SKM-1 treated with dmso at 0.1 percent for 144 hours (cell line): ENCODE data around the gene TMEM151A.
"Not testable (repeated sequence)": the region's sequence is repeated elsewhere in the genome, so short reads cannot be mapped to it uniquely, and the experiment has no call there.

Source experiments
- DNase-seq: peaks from one replicate; lab custom pipeline; 2025; ENCODE audit not compliant: unreplicated experiment; lab: John Stamatoyannopoulos, UW

The TMEM151A gene

DNA sequence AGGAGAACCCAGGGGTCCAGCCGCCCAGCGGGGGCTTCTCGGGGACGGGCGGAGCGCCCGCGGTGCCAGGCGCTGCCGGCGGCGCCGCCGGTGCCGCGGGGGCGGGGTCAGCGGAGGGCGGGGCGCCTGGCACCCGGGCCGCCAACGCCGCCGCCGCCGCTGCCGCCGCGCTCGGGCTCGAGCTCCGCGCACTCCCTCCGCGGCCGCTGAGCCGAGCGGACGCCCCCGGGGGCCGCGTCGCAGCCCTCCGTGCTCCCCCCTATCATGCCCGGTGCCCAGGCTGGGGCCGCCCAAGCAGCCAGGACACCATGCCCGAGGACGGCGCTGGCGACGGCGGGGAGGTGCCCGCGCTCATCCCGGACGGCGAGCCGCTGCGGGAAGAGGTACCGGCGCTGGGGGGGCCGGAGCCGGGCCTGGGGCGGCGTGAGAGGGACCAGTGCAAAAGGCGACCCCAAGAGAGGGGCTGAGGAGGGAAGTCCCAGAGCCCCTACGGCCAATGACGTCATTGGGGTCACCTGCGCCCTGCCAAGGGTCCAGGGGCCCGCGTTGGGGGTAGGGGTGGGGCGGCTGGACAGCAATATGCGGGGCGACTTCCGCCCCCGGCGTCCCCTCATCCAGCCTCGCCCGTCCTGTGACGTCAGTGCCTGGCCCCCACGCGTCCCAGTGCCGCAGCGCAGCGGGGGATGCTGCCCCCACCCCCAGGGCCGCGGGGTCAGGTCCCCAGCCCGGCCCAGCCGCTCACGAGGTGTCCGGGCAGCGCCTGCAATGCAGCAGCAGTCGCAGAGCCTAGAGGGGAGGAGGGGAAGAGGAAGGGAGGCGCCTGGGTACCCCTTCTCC is at the start of gene TMEM151A:
Gene TMEM151A (plus strand): TSS at position 189 of the 837 bp plus-strand sequence. CDS start 120 bp downstream, at position 309.
- DNase-seq: no peak

DNA sequence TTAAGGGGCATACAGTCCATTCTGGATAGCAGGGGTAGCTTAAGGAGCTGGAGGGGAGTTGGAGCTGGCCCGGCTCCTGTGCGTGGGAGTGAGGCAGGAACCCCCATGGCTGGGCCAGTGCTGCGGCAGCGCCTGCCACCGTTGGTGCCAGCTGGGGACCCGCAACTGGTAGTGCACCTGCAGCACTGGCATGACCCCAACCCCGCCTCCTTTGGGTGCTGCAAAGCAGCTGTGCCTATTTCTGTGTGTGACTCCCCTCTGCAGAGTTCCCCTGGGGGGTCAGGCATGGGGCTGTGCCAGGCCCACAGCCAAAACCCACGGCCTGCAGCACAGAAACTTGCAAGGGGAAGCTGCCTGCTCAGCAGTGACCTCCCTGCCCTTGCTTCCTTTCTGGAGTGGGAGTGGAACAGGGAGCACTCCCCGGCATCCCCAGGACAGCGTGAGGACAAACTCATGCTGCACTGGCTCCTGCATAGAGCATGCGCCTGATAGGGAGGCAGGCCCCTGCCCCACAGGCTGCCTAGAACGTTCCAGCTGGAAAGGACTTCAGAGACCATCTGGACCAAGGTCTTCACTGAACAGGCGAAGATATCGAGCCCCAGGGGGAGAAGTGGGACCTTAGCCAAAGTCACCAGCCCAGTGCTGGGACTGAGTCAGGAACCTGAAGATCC is 49.5 kb upstream of the TMEM151A start:
- DNase-seq: no peak

DNA sequence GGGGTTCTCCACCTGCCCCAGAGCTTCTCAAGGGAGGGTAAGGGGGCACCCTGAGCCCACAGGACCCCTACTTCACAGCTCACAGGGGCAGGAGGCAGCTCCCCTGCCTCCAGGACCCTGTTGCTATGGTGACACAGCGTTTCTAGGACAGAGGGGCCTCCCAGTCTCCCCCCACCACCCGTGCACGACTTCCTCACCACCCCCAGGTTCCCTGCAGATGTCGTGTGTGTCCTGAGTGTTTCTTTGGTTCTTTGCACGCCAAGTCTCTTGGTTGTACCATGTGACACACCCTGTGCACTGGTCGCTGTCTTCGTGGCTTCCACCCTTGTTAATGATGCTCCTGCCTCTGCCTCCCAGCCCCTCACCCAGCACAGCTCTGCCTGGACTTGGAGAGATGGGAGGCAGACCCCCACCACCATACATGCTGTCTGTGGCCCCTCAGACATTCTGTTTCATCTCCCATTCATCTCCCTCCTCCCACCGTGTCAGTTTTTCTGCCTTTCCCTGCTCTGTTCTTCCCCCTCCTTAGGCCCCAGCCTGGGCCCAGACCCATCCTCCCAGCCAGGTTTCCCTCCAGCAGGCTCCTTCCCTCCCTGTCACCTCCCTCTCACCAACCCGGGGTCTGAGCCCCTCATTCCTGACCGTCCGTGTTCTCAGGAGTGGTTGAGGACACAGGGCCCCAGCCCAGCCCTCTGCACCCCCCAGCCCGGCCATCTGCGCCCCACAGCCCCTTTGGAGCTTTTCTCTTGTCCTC is 47.7 kb upstream of the TMEM151A start:
- DNase-seq: no peak

DNA sequence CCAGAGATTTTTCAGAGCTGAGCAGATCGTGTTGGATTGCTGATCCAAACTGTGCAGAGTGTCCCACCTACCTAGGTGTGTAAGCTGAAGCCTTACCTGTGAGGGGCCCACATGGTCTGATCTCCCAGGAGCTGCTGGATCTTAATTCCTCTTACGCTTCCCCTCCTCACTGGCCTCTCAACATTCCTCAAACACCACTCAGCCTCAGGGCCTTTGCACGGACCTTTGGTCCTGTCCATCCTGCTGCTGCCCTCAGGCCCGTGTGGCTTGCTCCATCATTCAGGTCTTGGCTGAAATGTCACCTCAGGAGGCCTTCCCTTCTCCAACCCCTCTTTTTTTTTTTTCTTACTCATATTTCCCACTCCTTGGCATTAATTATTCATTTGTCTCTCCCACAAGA is 44.4 kb upstream of the TMEM151A start:
- no peak for DNase-seq

DNA sequence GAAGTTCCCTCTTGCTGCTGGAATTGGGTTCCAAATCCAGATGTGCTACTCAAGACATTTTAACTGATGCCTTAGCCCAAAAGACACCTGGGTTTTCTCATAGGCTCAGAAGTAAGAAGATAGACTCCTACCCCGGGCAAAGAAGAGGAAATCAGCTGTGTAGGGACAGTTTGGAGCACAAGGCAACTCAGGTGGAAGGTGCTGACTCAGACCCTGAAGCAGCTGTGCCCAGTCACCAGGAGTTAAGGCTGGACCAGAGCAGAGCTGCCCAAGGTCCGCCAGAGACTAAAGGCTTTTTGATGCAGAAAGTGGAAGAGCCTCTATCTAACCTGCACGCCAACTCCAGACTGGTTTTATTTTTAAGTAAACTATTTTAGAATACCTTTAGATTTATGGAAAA is 43.9 kb upstream of the TMEM151A start:
- DNase-seq: no peak

DNA sequence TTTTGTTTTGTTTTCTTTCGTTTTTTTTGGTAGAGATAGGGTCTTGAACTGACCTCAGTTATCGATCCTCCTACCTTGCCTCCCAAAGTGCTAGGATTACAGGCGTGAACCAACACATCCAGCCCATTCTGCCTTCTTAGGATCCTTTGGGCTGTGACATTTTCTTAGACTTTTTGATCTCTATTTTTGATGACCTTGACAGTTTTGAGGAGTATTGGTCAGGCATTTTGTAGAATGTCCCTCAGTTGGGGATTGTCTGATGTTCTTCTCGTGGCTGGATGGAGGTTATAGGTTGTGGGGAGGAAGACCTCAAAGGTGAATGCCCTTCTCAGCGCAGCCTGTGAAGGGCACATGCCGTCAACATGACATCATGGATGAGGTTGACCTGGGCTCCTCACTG is 42.8 kb upstream of the TMEM151A start:
- DNase-seq: no peak

DNA sequence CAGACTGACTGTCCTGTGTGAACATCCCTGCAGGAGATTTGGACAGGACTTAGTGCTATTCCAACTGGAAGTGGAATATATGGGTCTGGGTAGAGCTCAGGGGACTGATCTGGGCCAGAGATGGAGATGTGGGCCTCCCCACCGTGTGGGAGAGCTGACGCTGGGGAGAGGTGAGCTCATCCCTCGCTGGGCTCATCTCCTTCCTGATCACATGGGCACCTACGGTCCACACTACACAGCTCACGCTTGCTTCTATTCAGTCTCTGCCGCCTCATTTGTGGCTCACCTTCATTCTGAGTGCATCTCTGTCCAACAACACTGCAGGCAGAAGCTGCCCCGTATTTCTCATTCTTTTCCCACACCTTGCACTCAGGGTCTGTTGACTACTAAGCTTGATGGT is 39.9 kb upstream of the TMEM151A start:
- DNase-seq: no peak

DNA sequence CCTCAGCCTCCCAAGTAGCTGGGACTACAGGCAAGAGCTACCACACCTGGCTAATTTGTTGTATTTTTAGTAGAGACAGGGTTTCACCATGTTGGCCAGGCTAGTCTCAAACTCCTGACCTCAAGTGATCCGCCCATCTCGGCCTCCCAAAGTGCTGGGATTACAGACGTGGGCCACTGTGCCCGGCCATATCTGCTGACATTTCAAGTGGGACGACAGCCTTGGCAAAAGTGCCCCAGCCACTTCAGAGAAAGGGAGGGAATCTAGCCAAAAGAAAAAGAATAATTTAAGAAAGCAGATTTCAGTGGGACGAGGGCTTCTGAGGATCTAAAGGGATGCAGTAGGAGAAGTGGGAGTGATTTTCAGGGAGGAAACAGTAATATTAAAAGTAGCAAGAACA is 38.6 kb upstream of the TMEM151A start:
- DNase-seq: not testable (repeated sequence)

DNA sequence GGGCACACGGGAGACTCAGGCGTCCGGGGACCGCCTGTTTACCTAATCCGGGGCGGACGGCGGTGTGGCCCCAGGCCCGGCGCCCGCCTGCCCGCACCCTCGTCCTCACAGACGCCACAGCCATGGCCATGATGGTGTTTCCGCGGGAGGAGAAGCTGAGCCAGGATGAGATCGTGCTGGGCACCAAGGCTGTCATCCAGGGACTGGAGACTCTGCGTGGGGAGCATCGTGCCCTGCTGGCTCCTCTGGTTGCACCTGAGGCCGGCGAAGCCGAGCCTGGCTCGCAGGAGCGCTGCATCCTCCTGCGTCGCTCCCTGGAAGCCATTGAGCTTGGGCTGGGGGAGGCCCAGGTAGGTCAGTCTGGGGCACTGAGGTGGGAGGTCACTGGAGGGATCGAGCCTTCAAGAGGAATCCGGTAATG is 33.2 kb upstream of the TMEM151A start:
- DNase-seq: no peak

DNA sequence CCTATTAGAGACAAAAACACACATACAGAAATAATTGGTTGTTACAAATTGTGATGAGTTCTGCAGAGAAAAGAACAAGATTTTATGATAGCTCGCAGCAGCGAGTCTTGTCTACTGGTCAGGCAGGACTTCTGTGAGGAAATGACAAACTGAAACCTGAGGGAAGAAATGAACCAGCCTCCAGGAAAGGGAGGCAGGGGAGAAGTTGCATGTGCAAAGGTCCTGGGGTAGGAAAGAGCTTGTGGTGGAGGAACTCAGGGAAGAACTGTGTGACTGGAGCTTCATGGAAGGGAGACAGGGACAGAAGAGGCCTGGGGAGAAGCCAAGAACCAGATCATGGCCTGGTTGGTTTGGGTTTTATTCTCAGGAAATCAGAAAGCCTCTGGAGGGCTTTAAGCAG is 32.5 kb upstream of the TMEM151A start:
- DNase-seq: no peak

DNA sequence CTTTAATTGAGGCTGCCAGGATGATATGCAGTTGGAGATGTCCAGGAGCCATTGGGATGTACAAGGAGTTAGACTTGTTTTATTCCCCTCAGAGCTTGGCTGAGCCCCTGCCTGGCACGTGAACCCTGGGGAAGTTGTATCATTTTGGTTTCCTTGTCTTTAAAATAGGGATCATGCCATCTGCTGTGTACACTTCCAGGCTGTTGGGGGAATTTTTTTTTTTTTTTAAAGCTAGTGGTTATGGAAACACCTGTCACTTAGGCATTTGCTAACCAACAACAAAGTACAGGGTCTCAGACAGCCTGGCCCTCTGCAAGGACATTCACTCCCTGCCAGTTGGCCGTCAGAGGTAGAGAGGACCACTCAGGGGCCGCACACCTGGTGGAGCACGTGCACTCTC is 31.7 kb upstream of the TMEM151A start:
- DNase-seq: no peak

DNA sequence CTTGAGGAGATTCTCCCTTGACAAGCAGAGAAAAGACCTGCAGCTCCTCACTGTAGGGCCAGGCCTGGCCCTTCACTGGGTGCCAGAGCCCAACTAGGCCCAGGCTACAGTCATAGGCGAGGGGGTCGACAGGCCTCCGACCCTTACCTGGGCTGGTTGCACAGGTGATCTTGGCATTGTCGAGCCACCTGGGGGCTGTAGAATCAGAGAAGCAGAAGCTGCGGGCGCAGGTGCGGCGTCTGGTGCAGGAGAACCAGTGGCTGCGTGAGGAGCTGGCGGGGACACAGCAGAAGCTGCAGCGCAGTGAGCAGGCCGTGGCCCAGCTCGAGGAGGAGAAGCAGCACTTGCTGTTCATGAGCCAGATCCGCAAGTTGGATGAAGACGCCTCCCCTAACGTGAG is 30.1 kb upstream of the TMEM151A start:
- DNase-seq: no peak

DNA sequence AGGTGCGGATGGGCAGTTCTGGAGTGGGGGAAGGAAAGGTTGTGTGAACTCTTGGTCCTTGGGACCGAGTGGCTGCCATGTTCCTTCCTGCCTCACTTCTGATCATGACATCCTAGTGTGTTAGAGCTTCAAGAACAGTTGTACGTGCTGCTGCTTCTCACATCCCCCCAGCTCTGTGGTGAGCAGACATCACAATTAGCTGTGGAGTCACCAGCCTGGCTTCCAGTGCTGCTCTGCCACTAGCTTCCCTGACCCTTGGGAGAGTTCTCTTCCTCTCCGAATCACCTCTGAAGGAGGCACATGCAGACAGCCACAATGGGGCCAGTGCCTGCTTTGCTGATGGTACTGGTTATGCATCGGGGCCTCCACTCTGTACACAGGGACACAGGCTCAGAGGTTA is 29.5 kb upstream of the TMEM151A start:
- no peak for DNase-seq

DNA sequence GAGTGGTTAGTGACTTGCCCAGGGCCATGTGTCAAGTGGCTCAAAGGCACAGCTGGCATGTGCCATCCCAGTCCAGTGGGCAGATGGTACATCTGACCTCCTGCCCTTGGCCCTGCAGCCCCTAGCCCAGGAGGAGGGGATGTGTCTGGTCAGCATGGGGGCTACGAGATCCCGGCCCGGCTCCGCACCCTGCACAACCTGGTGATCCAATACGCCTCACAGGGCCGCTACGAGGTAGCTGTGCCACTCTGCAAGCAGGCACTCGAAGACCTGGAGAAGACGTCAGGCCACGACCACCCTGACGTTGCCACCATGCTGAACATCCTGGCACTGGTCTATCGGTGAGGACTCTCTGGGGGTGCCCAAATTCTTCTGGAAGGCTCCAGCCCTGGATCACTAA is 29.0 kb upstream of the TMEM151A start:
- no peak for DNase-seq

DNA sequence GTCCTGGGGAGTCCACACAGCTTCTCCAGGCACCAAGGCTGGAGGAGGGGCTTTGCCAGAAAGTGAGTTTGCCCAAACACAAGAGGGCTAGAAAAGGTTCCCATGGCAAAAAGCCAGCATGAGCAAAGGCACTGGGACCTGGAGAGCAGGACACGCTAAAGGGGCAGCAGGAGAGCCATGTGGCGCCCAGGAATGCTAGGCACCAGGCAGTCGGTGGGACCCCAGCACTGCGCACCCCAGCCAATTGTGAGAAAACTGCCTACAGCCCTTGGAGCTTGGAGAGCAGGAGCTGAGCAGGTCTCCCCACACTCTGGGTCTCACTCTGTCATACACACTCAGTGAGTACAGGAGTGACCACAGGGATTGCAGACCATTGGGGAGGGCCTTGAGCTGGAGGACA is 28.5 kb upstream of the TMEM151A start:
- DNase-seq: no peak

DNA sequence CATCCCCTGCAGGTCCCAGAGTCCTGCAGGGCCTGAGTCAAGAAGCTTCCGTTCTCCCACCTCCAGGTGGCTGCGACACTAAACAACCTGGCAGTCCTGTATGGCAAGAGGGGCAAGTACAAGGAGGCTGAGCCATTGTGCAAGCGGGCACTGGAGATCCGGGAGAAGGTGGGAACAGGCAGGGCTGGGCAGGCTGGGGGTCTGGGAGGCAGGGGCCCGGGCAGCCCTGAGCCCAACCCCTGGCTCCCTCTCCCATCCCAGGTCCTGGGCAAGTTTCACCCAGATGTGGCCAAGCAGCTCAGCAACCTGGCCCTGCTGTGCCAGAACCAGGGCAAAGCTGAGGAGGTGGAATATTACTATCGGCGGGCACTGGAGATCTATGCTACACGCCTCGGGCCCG is 27.9 kb upstream of the TMEM151A start:
- DNase-seq: no peak

DNA sequence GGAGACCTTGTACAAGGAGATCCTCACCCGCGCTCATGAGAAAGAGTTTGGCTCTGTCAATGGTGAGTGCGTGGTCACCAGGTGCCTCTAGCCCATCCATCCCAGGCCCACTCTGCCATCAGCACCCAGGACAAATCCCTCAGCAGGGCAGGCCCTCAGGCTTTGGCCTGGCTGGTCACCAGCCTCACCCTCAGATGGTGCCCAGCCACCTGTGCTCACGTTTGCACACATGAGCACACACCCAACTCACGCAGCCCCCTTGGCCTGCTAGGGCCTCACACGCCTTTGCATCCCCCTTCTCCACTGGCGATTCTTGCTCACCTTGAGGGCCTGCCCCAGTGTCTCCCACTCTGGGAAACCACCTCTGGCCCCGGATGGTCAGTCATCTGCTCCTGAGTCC is 27.3 kb upstream of the TMEM151A start:
- DNase-seq: no peak

DNA sequence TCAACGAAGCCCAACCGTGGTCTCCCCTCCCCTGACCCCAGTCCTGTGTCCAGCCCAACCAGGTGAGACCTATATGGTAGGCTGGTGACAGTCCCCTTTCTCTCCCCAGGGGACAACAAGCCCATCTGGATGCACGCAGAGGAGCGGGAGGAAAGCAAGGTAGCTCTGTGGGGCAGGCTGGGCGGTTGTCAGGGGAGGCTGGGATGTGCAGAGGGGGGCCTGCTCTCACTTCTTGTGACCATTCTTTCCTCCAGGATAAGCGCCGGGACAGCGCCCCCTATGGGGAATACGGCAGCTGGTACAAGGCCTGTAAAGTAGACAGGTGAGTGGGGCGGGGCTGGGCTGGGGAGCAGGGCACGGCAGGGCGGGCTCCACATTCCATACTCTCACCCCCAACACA is 26.8 kb upstream of the TMEM151A start:
- no peak for DNase-seq

DNA sequence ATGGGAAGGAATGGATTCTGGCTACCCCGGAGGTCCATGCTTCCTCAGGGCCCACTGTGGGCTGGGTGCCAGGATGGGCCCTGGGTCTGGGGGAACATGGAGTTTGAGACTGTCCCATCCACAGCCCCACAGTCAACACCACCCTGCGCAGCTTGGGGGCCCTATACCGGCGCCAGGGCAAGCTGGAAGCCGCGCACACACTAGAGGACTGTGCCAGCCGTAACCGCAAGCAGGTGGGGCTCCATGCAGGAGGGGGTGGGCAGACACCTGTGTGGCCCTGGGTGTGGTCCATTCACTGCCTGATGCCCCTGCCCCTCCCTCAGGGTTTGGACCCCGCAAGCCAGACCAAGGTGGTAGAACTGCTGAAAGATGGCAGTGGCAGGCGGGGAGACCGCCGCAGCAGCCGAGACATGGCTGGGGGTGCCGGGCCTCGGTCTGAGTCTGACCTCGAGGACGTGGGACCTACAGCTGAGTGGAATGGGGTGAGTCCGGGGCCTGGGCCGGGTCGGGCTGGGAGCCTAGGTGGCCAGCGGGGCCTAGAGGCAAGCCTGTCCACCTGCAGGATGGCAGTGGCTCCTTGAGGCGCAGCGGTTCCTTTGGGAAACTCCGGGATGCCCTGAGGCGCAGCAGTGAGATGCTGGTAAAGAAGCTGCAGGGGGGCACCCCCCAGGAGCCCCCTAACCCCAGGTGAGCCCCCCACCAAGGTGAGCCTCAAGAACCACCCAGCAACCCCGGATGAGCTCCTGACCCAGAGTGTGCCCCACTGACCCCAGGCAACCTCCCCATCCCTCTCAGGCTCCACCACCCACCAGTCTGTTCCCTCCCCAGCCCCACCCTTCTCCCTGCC is 25.9 kb upstream of the TMEM151A start:
- no peak for DNase-seq

DNA sequence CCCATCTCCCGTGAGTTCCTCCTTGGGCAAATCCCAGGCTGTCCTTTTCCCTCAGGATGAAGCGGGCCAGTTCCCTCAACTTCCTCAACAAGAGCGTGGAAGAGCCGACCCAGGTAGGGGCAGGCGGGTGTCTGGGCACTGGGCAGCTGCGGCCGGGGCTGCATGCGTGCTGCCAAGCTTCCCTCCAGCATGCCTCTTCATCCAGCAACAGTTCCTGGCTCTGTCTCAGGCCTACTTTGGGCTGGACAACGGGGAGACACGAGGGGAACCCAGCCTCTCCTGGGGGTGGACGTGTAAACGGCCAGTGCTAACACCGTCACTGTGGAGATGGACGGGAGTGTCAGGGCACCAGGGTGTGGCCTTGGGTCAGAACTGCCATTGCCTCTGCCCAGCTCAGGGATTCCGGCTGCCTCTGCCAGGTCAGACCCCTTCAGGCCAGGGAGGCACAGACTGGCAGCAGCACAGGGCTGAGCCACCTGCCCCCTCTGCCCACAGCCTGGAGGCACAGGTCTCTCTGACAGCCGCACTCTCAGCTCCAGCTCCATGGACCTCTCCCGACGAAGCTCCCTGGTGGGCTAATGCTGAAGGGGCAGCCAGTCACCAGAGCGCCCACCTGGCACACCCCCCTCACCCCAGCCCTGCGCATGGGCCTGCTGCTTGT is 25.2 kb upstream of the TMEM151A start:
- DNase-seq: no peak

DNA sequence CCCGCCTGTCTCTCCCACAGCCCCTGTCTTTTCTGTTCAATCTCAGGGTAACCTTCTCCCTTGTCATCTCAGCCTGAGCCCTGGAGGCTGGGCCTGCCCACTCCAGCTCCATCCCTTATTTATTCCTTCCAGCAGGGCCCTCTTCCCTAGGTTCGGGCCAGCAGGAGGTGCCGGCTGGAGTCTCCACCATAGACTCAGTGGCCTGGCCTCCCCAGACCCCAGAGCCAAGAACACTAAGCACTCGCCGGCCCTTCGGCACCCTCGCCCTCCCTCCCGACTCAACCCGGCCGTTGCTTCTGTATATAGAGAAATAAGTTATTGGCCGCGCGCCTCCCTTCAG is 24.7 kb upstream of the TMEM151A start:
- no peak for DNase-seq
